SW480 (cell line): Measurements from ENCODE around the gene DPYD.

Experiments used
- DNase-seq: peaks from one replicate; pipeline ENCODE4 v3.0.0-alpha.2; 2016; ENCODE audit warnings: low spot score

The DPYD gene

DNA sequence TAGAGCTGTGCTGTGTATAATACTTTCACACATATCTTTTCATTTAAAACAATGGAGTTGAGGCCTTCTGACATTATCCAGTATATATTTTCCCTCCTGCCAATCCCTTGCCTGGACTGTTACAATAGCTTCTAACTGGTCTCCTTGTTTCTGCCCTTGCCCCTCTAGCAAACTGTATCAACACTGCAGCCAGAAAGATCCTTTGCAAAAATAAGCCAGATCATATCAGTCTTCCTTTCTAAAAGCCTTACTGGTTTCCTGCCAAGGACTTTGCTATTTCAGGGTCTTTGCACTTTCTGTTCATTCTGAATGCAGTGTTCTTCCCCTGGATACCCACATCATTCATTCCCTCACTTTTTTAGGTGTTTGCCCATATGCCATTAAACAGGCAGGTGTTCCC, 829.2 kb downstream of the DPYD start:
- DNase-seq, result no peak

DNA sequence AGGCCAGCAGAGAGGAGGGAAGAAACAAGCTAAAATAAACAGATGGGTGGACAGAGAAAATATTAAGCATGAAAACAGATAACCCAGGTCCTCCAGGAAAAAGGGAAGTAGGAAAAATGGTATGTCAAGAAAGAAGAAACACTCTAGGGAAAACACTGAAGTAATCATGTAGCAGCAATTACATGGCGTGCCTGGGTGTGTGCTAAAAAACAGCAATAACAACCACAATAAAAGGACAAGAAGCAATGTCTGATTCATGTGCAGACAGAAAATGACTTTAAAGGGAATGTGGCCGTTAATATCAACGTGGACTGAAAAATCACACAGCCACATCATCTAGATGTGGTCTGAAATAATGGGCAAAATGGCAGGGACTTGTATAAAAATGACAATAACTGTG, 829.6 kb downstream of the DPYD start:
- DNase-seq, result no peak

DNA sequence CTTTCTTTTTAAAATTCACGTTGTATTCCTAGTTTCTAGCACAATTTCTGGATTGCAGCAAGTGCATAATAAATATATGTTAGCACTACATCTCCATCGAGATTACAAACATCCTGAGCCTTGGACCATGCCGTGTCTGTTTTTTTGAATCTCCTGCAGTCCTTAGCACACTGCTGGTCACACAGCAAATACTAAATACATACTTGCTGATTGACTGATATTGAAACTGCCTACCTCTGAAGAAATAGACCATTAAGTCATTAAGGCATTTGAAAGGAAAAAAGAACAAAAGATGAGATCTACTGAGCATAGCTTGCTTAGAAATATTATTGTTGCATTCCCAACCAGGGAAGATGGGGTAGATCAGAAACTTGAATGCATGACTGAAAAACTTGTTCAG, 830.1 kb downstream of the DPYD start:
- DNase-seq, result no peak

DNA sequence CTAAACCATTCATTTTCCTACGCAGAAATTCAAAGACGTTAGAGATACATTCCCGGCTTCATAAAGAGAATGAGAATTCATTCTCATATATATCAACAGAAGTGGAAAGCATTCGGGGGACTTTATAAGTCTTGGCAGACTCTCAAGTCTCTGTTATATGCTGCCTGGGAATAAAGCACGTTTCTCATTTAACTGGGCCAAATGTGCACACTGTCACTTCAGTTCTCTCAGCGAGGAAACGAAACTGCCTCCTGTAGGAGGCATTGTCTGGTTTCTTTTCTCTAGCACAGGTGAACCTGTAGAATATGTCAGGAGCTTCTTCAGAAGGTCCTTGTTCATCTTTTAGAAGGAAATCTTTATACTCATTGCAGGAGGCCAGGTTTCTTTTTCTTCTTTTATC, 831.7 kb downstream of the DPYD start:
- no peak for DNase-seq

GRCh38 chr1:97088391-97088790, 832.4 kb downstream of the DPYD start:
- DNase-seq, result no peak

DNA sequence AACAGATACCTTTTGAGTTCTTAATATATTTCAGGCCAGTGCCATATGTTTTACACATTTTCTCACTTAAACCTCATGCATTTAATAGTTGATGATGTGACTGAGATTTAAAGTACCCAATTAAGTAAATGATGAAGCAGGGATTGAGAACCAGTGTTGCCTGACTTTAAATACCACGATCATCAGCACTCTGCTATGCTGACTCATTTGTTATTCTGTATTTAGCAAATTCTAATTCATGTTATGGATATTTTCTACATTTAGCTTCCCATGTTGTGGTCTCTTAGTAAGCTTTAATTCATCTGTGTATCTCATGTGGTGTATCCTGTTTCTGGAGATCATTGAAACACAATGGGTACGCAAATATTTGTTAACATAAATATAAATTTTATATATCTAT, 836.3 kb downstream of the DPYD start:
- no peak for DNase-seq

DNA sequence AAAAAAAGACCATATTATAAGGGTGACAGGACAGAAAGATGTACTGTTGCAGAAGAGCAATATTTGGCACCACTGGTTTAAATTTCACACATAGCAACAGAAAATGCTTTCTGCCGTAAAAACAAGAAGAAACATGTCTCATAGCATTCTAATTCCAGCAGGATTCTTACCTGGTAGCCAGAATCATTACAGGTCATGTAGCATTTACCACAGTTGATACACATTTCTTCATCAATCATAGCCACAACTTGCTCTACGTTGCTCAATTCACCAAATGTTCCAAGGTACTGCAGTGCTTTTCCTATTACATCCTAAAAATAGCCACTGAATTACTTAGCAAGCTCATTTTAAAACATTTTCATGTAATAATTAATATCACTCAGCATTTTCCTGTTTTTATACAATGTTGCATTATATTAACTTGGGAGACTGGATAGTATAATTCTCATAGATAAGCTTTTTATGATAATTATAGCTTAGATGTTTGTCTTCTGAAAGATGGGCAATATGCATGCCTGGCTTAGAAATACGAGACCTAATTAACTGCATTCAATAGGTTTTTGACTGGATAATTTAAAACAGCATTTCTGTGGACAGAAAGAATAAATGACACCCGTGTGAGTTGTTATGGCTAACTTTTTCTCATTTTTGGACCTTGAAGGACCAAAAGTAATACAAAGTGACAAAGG, 838.5 kb downstream of the DPYD start:
- no peak for DNase-seq

- no peak for DNase-seq
Observed at GRCh38 chr1:97078872-97079271, 842.0 kb downstream of the DPYD start.

- no peak for DNase-seq
Observed at GRCh38 chr1:97077221-97077620, 843.6 kb downstream of the DPYD start.

- no peak for DNase-seq
Observed at GRCh38 chr1:97074771-97075170, 846.1 kb downstream of the DPYD start.

GRCh38 chr1:97073936-97074335, 846.9 kb downstream of the DPYD start:
- DNase-seq, result no peak

DNA sequence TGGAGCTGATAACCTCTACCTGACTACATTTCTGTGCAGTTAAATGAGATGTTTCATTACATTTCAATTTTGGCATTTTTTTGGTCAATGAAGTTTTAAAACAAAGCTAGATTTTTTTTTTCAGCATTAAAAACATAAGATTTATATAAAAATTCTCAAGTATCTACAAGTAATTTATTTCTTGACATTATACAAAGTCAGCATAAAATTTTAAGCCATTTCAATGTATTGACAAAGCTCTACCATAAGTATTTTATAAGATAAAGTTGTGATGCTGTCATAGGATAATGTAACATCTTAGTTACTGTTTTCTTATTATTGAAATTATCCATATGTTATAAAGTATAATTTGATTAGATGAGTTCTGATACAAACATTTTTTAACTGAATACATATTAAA, 847.7 kb downstream of the DPYD start:
- no peak for DNase-seq

DNA sequence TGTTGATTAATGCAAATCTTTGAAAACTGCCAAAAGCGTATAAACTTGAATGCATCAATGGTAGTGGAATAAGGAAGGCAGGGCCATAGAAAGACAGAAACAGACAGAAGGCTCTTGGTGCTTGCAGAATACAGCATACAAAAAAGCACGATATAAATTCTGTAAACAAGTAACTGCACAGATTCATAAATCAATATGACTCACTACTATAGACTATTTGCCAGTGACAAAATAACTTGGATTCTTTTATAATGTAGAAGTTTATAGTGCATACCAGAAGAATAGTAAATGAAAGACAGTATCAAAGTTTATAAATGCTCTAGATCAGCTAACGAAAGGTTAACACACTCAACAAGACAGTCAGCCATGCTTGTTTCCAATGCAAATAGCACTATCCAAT, 849.7 kb downstream of the DPYD start:
- DNase-seq, result no peak

DNA sequence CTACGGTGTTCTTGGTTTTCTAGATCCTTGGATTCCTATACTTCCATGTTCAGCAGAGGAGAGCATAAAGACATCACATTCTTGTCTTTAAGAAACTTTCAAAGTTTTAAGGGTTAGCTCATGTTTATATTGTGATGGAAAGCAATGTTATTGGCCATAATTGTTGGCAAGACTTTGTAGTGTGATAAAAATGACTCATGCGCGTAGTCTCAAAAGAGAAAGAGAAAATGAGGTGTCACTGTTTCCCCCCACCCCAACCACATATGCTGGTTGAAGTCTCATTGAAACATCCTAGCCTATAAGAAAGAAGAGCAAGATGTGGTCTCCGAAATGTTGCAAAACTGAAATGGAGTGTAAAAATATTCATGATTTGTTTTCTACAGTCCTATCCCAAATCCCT, 850.5 kb downstream of the DPYD start:
- no peak for DNase-seq

GRCh38 chr1:97069312-97069711, 851.5 kb downstream of the DPYD start:
- DNase-seq, result no peak

DNA sequence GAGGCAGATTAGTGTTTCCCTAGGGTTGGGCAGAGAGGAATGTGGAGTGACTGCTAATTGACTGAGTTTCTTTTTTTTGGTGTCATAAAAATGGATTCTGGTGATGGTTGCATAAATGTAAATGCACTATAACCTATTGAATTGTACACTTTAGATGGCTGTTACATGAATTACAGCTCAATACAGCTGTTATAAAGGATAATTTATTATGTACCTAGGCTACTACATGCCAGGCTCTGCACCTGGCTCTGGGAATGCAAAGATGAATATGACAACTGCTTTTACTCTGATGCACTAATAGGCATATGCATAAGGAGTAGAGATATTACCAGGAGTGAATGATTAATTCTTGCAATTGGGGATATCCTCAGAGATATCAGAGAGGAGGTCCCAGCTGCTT, 854.0 kb downstream of the DPYD start:
- no peak for DNase-seq

DNA sequence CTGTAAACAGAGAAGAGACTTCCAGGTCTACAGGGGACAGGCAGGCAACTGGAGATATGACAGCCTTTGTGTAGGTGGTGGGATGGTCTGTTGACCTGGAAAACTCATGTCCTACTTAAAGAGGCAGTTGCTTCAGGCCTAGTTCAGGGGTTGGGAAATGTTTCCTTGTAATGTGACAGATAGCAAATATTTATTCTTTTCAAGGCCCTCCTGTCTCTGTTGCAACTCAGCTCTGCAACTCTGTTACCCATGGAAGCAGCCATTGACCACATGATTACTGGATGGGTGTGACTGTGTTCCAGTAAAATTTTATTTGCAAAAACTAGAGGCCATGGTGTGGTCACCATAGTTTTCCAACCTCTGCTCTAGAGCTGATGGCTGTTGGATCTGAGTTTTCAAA, 857.3 kb downstream of the DPYD start:
- DNase-seq, result no peak

DNA sequence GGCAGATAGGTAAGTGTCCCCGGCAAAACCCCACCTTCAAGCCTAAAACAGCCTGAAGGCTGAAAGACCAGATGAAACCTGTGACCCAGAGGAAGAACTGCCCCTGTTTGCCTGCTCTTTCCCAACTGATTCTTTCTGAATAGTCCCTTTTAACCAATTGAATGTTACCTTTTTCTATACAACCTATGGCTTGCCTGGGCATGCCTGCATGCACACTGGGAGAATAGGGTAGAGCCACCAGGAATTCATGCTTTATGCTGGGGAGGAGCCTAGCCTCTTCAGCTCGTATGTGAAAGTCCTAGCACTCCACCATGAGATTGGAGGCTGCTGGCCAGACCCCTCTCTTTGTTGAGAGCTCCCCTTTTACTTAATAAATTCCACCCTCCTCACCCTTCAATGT, 859.2 kb downstream of the DPYD start:
- DNase-seq, result no peak

DNA sequence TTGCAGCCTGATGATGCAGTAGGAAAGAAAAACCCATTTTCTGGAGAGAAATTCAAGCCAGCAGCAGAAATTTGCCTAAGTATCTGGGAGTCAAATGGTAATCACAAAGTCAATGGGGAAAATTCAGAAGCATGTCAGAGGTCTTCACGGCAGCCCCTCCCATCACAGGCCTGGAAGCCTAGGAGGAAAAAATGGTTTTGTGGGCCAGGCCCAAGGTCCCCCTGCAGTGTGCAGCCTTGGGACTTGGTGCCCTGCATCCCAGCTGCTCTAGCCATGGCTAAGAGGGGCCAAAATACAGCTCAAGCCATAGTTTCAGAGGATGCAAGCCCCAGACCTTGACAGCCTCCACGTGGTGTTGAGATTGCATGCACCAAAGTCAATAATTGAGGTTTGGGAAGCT, 864.4 kb downstream of the DPYD start:
- no peak for DNase-seq

DNA sequence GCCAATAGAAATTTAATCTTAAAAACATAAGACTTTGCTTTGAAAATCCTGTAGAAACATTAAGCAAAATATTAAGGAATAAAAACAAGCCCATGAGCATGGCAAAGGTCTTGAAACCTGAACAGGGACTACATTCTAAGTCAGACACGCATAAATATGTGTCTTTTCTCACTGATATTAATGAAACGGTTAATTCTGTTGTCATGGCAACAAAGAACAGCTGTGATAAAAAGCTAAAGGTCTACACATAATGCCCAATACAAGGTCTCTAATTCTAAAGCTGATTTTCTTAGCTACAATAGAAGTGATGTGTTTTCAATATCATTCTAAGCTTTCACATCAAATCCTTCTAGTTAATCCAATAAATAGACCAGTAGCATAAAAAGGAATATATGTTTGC, 867.6 kb downstream of the DPYD start:
- no peak for DNase-seq

DNA sequence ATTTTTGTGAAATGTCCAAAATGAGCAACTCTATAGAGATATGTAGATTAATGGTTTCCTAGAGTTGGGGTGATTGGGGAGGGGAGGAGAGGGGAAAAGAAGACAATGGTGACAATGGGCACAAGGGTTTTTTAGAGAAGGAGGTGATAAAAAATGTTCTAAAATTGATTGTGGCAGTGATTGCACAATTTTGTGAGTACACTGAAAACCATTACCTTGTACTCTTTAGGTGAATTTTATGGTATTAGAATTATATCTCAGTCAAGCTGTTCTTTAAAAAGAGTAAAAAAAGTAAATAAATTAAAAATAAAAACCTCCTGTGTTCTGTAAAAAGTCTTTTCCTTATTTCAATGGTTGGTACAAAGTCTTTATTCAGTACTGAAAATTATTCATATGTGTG, 869.0 kb downstream of the DPYD start:
- no peak for DNase-seq

- DNase-seq, result no peak
Observed at GRCh38 chr1:97050506-97050905, 870.3 kb downstream of the DPYD start.

GRCh38 chr1:97047421-97047793, 873.4 kb downstream of the DPYD start:
- DNase-seq, result no peak

DNA sequence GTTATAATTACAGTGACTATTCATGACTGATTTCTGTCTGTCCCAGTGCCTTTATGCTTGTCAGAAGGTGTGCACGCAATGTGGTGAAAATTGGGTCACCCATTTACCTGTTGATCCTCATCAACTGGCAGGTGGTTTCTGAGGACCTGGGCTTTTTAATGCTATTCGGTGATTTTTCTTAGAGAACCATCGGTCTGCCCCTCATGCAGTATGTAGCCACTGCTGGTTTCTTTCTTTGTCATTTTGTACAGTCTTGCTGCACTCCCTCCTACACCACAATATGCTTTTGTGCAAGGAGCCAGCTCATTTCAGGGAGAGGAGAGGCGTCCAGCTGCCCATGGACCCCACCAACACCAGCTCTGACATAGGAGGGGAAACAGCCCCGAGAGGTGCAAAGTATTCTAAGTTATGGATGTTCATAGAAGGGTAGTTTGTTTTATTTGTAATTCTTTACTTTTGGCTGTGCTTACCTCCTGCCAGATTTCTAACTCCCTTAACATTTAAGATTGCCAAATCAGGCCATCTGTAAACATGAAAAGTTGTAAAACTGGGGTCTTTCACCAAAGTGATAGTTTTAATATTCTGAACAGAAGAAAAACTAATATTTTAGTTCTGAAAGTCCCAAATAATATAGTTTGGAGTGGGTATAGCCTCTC, 873.9 kb downstream of the DPYD start:
- no peak for DNase-seq
